Measurements from ENCODE around the gene GPSM1. TPM values are rescaled to one million over a fixed set of nuclear protein-coding genes. Genes with fewer than 3 reads are reported as not detected.
A peak's percentile ranks its signal among the peaks of the same experiment; 100 is the strongest.

The GPSM1 gene
- total RNA-seq, 1 donor from 2014 or later = 1.9 TPM

GRCh38 chr9:136395345-136396218 lies 68.2 kb downstream of the GPSM1 start:
- no peak for DNase-seq
- peaks cover 64% of the 10 kb centered on the region for H3K36me3 Mint-ChIP-seq (ENCODE audit: low read depth)
- CTCF ChIA-PET = no interaction called here
- POLR2A ChIA-PET = no interaction called here
- intact Hi-C loops (cut with micrococcal nuclease) = no loop called here
- TF ChIP-seq CTCF (IDR thresholded peaks at IDR 0.05) = no peak
- no peak overlapping the region for H3K27ac Mint-ChIP-seq
- H3K4me3 Mint-ChIP-seq = no peak overlapping the region
- H3K27me3 Mint-ChIP-seq = no peaks in the 10 kb centered on the region
- peaks cover 16% of the 10 kb centered on the region for H3K4me1 Mint-ChIP-seq
- ATAC-seq (ENCODE audit: low read depth) = no peak
- no peaks in the 10 kb centered on the region for H3K9me3 Mint-ChIP-seq

GRCh38 chr9:136396219-136396515 lies 68.8 kb downstream of the GPSM1 start:
- TF ChIP-seq CTCF (IDR thresholded peaks at IDR 0.05) = no peak

GRCh38 chr9:136397643-136398042 lies 70.3 kb downstream of the GPSM1 start:
- Mint-ChIP-seq H3K27me3 (no peaks in the 10 kb centered on the region), H3K36me3 (ENCODE audit: low read depth) (peaks cover 59% of the 10 kb centered on the region), H3K9me3 (no peaks in the 10 kb centered on the region), H3K27ac (no peak overlapping the region), H3K4me3 (no peak overlapping the region), H3K4me1 (peaks cover 27% of the 10 kb centered on the region)
- intact Hi-C loops (cut with micrococcal nuclease) = no loop called here
- ChIA-PET POLR2A (interaction anchor here (0.5 kb wide), 1 partner anchor 17 kb away, joined by 3 read pairs; no protein-coding TSS in a partner anchor), CTCF (no interaction called here)
- no peak for TF ChIP-seq CTCF (IDR thresholded peaks at IDR 0.05)
- ATAC-seq (ENCODE audit: low read depth) (no peak), DNase-seq (no peak)

More at GRCh38 chr9:136396219-136396515, 68.8 kb downstream of the GPSM1 start:
- H3K27ac Mint-ChIP-seq = no peak overlapping the region
- H3K4me3 Mint-ChIP-seq = no peak overlapping the region
- no peaks in the 10 kb centered on the region for H3K9me3 Mint-ChIP-seq
- ChIA-PET CTCF (no interaction called here), POLR2A (no interaction called here)
- H3K4me1 Mint-ChIP-seq = peaks cover 21% of the 10 kb centered on the region
- intact Hi-C loops (cut with micrococcal nuclease) = no loop called here
- DNase-seq (no peak), ATAC-seq (ENCODE audit: low read depth) (no peak)
- H3K36me3 Mint-ChIP-seq (ENCODE audit: low read depth) = peaks cover 63% of the 10 kb centered on the region
- no peaks in the 10 kb centered on the region for H3K27me3 Mint-ChIP-seq

GRCh38 chr9:136398286-136398685 lies 70.9 kb downstream of the GPSM1 start:
- POLR2A ChIA-PET = interaction anchor here (0.5 kb wide), 1 partner anchor 17 kb away, joined by 3 read pairs; no protein-coding TSS in a partner anchor

More at GRCh38 chr9:136398286-136398685, 70.9 kb downstream of the GPSM1 start:
- Mint-ChIP-seq H3K4me3 (peak overlapping the region; percentile 87), H3K27me3 (no peaks in the 10 kb centered on the region), H3K9me3 (no peaks in the 10 kb centered on the region), H3K36me3 (ENCODE audit: low read depth) (peaks cover 59% of the 10 kb centered on the region), H3K27ac (no peak overlapping the region), H3K4me1 (peaks cover 29% of the 10 kb centered on the region)
- DNase-seq = no peak
- no peak for TF ChIP-seq CTCF (IDR thresholded peaks at IDR 0.05)
- intact Hi-C loops (cut with micrococcal nuclease) = no loop called here
- no peak for ATAC-seq (ENCODE audit: low read depth)
- CTCF ChIA-PET = no interaction called here
